AG09319 (cell line): ENCODE results near the gene NEUROD2.

Source experiments
- DNase-seq: peaks from one replicate; pipeline ENCODE4 v3.0.0-alpha.2; 2010; ENCODE audit warnings: low read depth; ENCODE audit errors: extremely low read depth
- CTCF ChIP-seq: IDR thresholded peaks from 2 replicates; pipeline ENCODE4 v1.5.1; 2011; ENCODE audit warnings: low read depth, mild to moderate bottlenecking, inconsistent platforms, low read length, moderate library complexity

The NEUROD2 gene

GRCh38 chr17:39639566-39640458 is 32.1 kb upstream of the NEUROD2 start:
- no peak for TF ChIP-seq CTCF
- no peak for DNase-seq

- DNase-seq = no peak
- TF ChIP-seq CTCF = no peak
Measured at GRCh38 chr17:39639043-39639442, 31.3 kb upstream of the NEUROD2 start.

GRCh38 chr17:39638317-39638716 is 30.6 kb upstream of the NEUROD2 start:
- no peak for DNase-seq
- no peak for TF ChIP-seq CTCF

- TF ChIP-seq CTCF = no peak; the same call in 1 of the 2 replicates
- peak; percentile 72 for DNase-seq
Measured at GRCh38 chr17:39636927-39637736, 29.4 kb upstream of the NEUROD2 start, which contains the start of gene STARD3. STARD3 (plus strand) TSS chr17:39637144; CDS start chr17:39653532, 16,388 bp downstream.

GRCh38 chr17:39636587-39636926 is 28.8 kb upstream of the NEUROD2 start:
- TF ChIP-seq CTCF = no peak
- no peak for DNase-seq

GRCh38 chr17:39635614-39636176 is 28.0 kb upstream of the NEUROD2 start:
- TF ChIP-seq CTCF = no peak
- DNase-seq = no peak

GRCh38 chr17:39634384-39634871 is 26.7 kb upstream of the NEUROD2 start:
- TF ChIP-seq CTCF = peak; percentile 70
- DNase-seq = no peak
